GM12878 (cell line): ENCODE measurements around the gene SSTR4. TPM values are rescaled to one million over a fixed set of nuclear protein-coding genes. Genes with fewer than 3 reads are reported as not detected.

Source experiments
- ATAC-seq: fragments of 200-7000 bp; cut with Tn5 transposase; 3 replicates; pipeline ENCODE4 v1.9.1; 2020; ENCODE audit warnings: mild to moderate bottlenecking, moderate library complexity
- BruUV-seq: library from RNA; stranded (reverse); fragments of 400-500 nt; replicated peaks from 2 replicates; lab custom pipeline; 2021; lab: Mats Ljungman, UMichigan
- CTCF ChIA-PET: fragments of 300-600 bp; sonication (Branson Sonifier 250); formaldehyde crosslinking; extraction: SDS; loops from one replicate; lab custom pipeline; 2021; ENCODE audit warnings: inconsistent platforms; lab: Yijun Ruan, JAX
- POLR2A ChIA-PET: fragments of 350-600 bp; formaldehyde crosslinking; extraction: SDS; loops from one replicate; lab custom pipeline; 2021; ENCODE audit warnings: inconsistent platforms; lab: Charles Lee
- RAD21 ChIA-PET: fragments of 300-600 bp; sonication (Branson Sonifier 250); formaldehyde crosslinking; loops from one replicate; lab custom pipeline; 2023; ENCODE audit warnings: antibody characterized with exemption; ENCODE audit not compliant: unreplicated experiment; lab: Charles Lee
- SMC1A ChIA-PET: fragments of 300-600 bp; sonication (Branson Sonifier 250); formaldehyde crosslinking; loops from one replicate; lab custom pipeline; 2023; ENCODE audit not compliant: unreplicated experiment, uncharacterized antibody; lab: Charles Lee
- DNase-seq: peaks from one replicate; pipeline ENCODE4 v3.0.0-alpha.2; 2011; ENCODE audit warnings: low read depth, low spot score
- FAIRE-seq: peaks from 3 replicates; lab custom pipeline; 2011; peaks lifted over from hg19 to GRCh38; lab: Jason Lieb, UNC
- H2AFZ ChIP-seq: 2 replicates; pipeline ENCODE4 v1.6.0; 2011; ENCODE audit warnings: low read depth, low read length, control low read depth; ENCODE audit not compliant: control insufficient read depth
- H3K27ac ChIP-seq: 2 replicates; pipeline ENCODE4 v1.5.1; 2011; ENCODE audit warnings: control low read depth; ENCODE audit not compliant: control insufficient read depth, insufficient read depth
- H3K27me3 ChIP-seq, 2 experiments: replicated peaks in 1 of 2; 2 replicates each; pipeline versions ENCODE4 v1.6.0 to v1.6.1; 2011; ENCODE audit warnings: low read length in 1 of 2; ENCODE audit not compliant: control insufficient read depth in 2 of 2, insufficient read depth in 2 of 2
- H3K36me3 ChIP-seq, 2 experiments: 2 replicates each; pipeline ENCODE4 v1.5.1; 2011; ENCODE audit warnings: low read length in 1 of 2; ENCODE audit not compliant: control insufficient read depth in 2 of 2, insufficient read depth in 2 of 2
- H3K4me1 ChIP-seq: 2 replicates; pipeline ENCODE4 v1.6.1; 2011; ENCODE audit warnings: mild to moderate bottlenecking, low read length, moderate library complexity, mixed read lengths; ENCODE audit not compliant: control insufficient read depth, insufficient read depth
- H3K4me2 ChIP-seq: 2 replicates; pipeline ENCODE4 v1.6.0; 2011; ENCODE audit warnings: control low read depth; ENCODE audit not compliant: control insufficient read depth, insufficient read depth
- H3K4me3 ChIP-seq: fragments of 200-600 bp; sonication (generic); 2 replicates; pipeline ENCODE4 v1.5.1; 2016
- H3K79me2 ChIP-seq: 2 replicates; pipeline ENCODE4 v1.6.0; 2011; ENCODE audit warnings: low read length; ENCODE audit not compliant: control insufficient read depth, insufficient read depth
- H3K9ac ChIP-seq: 2 replicates; pipeline ENCODE4 v1.8.0; 2011; ENCODE audit warnings: low read length, control low read depth, mixed read lengths; ENCODE audit not compliant: control insufficient read depth, insufficient read depth
- H3K9me3 ChIP-seq: replicated peaks from 3 replicates; pipeline ENCODE4 v1.5.1; 2011; ENCODE audit warnings: mild to moderate bottlenecking, low read length; ENCODE audit not compliant: control insufficient read depth, insufficient read depth
- H4K20me1 ChIP-seq: 2 replicates; pipeline ENCODE4 v1.6.0; 2011; ENCODE audit not compliant: control insufficient read depth, insufficient read depth
- BACH1 ChIP-seq: fragments of 450-650 bp; IDR thresholded peaks from 2 replicates; pipeline ENCODE4 v1.6.1; 2017; ENCODE audit warnings: mild to moderate bottlenecking, borderline replicate concordance
- E2F8 ChIP-seq: fragments of 450-650 bp; IDR thresholded peaks from 2 replicates; pipeline ENCODE4 v1.6.1; 2018; ENCODE audit warnings: mild to moderate bottlenecking, low read depth, moderate library complexity; ENCODE audit not compliant: partially characterized antibody
- JUNB ChIP-seq: IDR thresholded peaks from 2 replicates; pipeline ENCODE4 v1.6.1; 2016; ENCODE audit warnings: antibody characterized with exemption, mild to moderate bottlenecking
- KAT2A ChIP-seq: conservative IDR thresholded peaks from 2 replicates; pipeline ENCODE4 v1.6.1; 2011; ENCODE audit warnings: low read depth, low read length; ENCODE audit not compliant: control insufficient read depth
- MEF2B ChIP-seq: fragments of 450-650 bp; IDR thresholded peaks from 2 replicates; pipeline ENCODE4 v1.6.1; 2018; ENCODE audit warnings: mild to moderate bottlenecking, moderate library complexity; ENCODE audit not compliant: partially characterized antibody, poor library complexity, severe bottlenecking
- SMARCA5 ChIP-seq: fragments of 450-650 bp; IDR thresholded peaks from 2 replicates; pipeline ENCODE4 v1.6.1; 2017; ENCODE audit warnings: mild to moderate bottlenecking
- SUPT20H ChIP-seq: IDR thresholded peaks from 2 replicates; pipeline ENCODE4 v1.6.1; 2011; ENCODE audit warnings: low read depth, mild to moderate bottlenecking, low read length, moderate library complexity, borderline replicate concordance; ENCODE audit not compliant: control insufficient read depth
- ZBTB40 ChIP-seq: fragments of 450-650 bp; IDR thresholded peaks from 2 replicates; pipeline ENCODE4 v1.6.1; 2016; ENCODE audit warnings: mild to moderate bottlenecking, moderate library complexity, borderline replicate concordance
- ZNF384 ChIP-seq: IDR thresholded peaks from 2 replicates; pipeline ENCODE4 v1.6.1; 2012; ENCODE audit warnings: low read depth, mild to moderate bottlenecking, low read length, improper control_type of control experiment, borderline replicate concordance
- WGBS: methylation state at CpG from one replicate; pipeline ENCODE4 v1.1.6; 2016; ENCODE audit warnings: low lambda C conversion rate; ENCODE audit not compliant: insufficient replicate concordance, insufficient coverage; ENCODE audit errors: missing lambda C conversion rate; 5-methylcytosine and 5-hydroxymethylcytosine counted together
- in situ Hi-C: fragments of 300-500 bp; cut with MboI; formaldehyde crosslinking; loops from 9 replicates; pipeline ENCODE4 v1.14.3; 2018; ENCODE audit warnings: mixed read lengths
- intact Hi-C: fragments of 100-400 bp; cut with micrococcal nuclease; formaldehyde crosslinking; loops from one replicate; pipeline ENCODE4 v1.14.2; 2022; ENCODE audit not compliant: unreplicated experiment
- polyA plus RNA-seq, 11 experiments: library from polyadenylated mRNA; depleted of rRNA in 4 of 11; unstranded in 6 of 11; stranded (reverse) in 5 of 11; fragments of >200 nt; fragmentation: Nextera tagmentation in 4 of 11; fragmentation: Illumina TruSeq in 1 of 11; extraction: Ambion mirVana in 4 of 11; extraction: Trizol in 1 of 11; gene quantifications; 1 replicate in 1 of 11; 2 replicates in 10 of 11; pipeline versions ENCODE4 v1.2.1 to v1.2.3, GENCODE V29; 2011 to 2016; ENCODE audit warnings: inconsistent platforms in 2 of 11, missing spikeins in 2 of 11, low read depth in 1 of 11
- total RNA-seq, 4 experiments: library from RNA; depleted of rRNA in 3 of 4; stranded (reverse); fragments of >200 nt in 3 of 4; fragmentation: Illumina TruSeq in 1 of 4; extraction: Trizol in 1 of 4; gene quantifications; 2 replicates each; pipeline versions ENCODE4 v1.2.1 to v1.2.3, GENCODE V29; 2013 to 2021

The SSTR4 gene
- total and polyA plus RNA-seq, 10 of the 15 experiments (the other 5 are each of a cell fraction or from before 2014, with no cell fraction given) = not detected

GRCh38 chr20:23072892-23073586, 37.9 kb downstream of the SSTR4 start:
- FAIRE-seq (no peak), DNase-seq (no peak), ATAC-seq (no peak)
- POLR2A ChIA-PET = no interaction called here
- H4K20me1 ChIP-seq = no peaks in the 10 kb centered on the region
- no peaks in the 10 kb centered on the region for H3K79me2 ChIP-seq
- H3K4me3 ChIP-seq = no peak overlapping the region
- no peak overlapping the region for H3K27ac ChIP-seq
- H3K9ac ChIP-seq = no peak overlapping the region
- SMC1A ChIA-PET = no interaction called here
- CTCF ChIA-PET = no interaction called here
- in situ Hi-C loops = no loop called here
- TF ChIP-seq MEF2B (no peak), ZNF384 (no peak), E2F8 (no peak), ZBTB40 (no peak), JUNB (no peak), SUPT20H (no peak), SMARCA5 (no peak), BACH1 (no peak), KAT2A (no peak)
- intact Hi-C loops = no loop called here
- no TSS peak for BruUV-seq
- H3K4me1 ChIP-seq = no peaks in the 10 kb centered on the region
- H3K36me3 ChIP-seq = no peaks in the 10 kb centered on the region
- 59% methylated on average over 11 of the region's 11 CpGs for WGBS
- H3K4me2 ChIP-seq = no peak overlapping the region
- RAD21 ChIA-PET = no interaction called here
- no peaks in the 10 kb centered on the region for H3K27me3 ChIP-seq
- no peak overlapping the region for H2AFZ ChIP-seq
- H3K9me3 ChIP-seq = no peaks in the 10 kb centered on the region
